H1 (cell line): Measurements from ENCODE around the gene SETX. TPM values are rescaled to one million over a fixed set of nuclear protein-coding genes. Genes with fewer than 3 reads are reported as not detected.

Experiments used
- CTCF ChIA-PET: fragments of 300-600 bp; sonication (Branson Sonifier 250); formaldehyde crosslinking; loops from one replicate; lab custom pipeline; 2021; ENCODE audit not compliant: partially characterized antibody; lab: Charles Lee
- POLR2A ChIA-PET: fragments of 300-600 bp; sonication (Branson Sonifier 250); formaldehyde crosslinking; loops from one replicate; lab custom pipeline; 2021; ENCODE audit warnings: inconsistent platforms; ENCODE audit not compliant: partially characterized antibody; lab: Charles Lee
- DNase-seq, 2 experiments: peaks; one replicate each; pipeline versions ENCODE4 v3.0.0 to v3.0.0-alpha.2; 2010 to 2022; ENCODE audit warnings: low spot score in 2 of 2, low read depth in 1 of 2, mixed read lengths in 1 of 2
- FAIRE-seq: peaks from 2 replicates; lab custom pipeline; 2011; peaks lifted over from hg19 to GRCh38; lab: Jason Lieb, UNC
- H2AFZ ChIP-seq: 2 replicates; pipeline ENCODE4 v1.8.1; 2012; ENCODE audit warnings: low read length, inconsistent platforms
- H2AK5ac ChIP-seq: 2 replicates; pipeline ENCODE4 v1.6.1; 2013; ENCODE audit warnings: low read depth, low read length
- H2BK120ac ChIP-seq: replicated peaks from 2 replicates; pipeline ENCODE3; 2013; ENCODE audit warnings: low read depth, low read length, inconsistent platforms
- H2BK12ac ChIP-seq: 2 replicates; pipeline ENCODE4 v1.6.1; 2013; ENCODE audit warnings: low read depth, low read length
- H2BK15ac ChIP-seq: 2 replicates; pipeline ENCODE4 v1.6.1; 2013; ENCODE audit warnings: low read length
- H2BK20ac ChIP-seq: 2 replicates; pipeline ENCODE4 v1.6.1; 2013; ENCODE audit warnings: low read length
- H2BK5ac ChIP-seq: 2 replicates; pipeline ENCODE4 v1.6.1; 2013; ENCODE audit warnings: low read depth, low read length
- H3K14ac ChIP-seq: 2 replicates; pipeline ENCODE4 v1.6.1; 2013; ENCODE audit warnings: inconsistent platforms; ENCODE audit not compliant: insufficient read length
- H3K18ac ChIP-seq: 2 replicates; pipeline ENCODE4 v1.6.1; 2013; ENCODE audit warnings: low read length; ENCODE audit errors: extremely low read depth
- H3K23ac ChIP-seq: 2 replicates; pipeline ENCODE4 v1.6.1; 2013; ENCODE audit warnings: inconsistent platforms; ENCODE audit not compliant: insufficient read length
- H3K23me2 ChIP-seq: 2 replicates; pipeline ENCODE4 v1.6.1; 2013; ENCODE audit warnings: low read depth, low read length
- H3K27ac ChIP-seq: 2 replicates; pipeline ENCODE4 v1.6.1; 2011; ENCODE audit warnings: low read depth, low read length, inconsistent platforms
- H3K27me3 ChIP-seq, 4 experiments: replicated peaks in 1 of 4; 1 replicate in 1 of 4; 2 replicates in 3 of 4; pipeline versions ENCODE4 v1.6.1 to v1.8.1; 2011 to 2013; ENCODE audit warnings: low read length in 3 of 4, mild to moderate bottlenecking in 3 of 4, inconsistent platforms in 2 of 4, mixed read lengths in 2 of 4, moderate library complexity in 1 of 4; ENCODE audit not compliant: control insufficient read depth in 3 of 4, insufficient read depth in 3 of 4; ENCODE audit errors: extremely low read depth in 1 of 4
- H3K36me3 ChIP-seq, 4 experiments: 2 replicates each; pipeline versions ENCODE4 v1.6.1 to v1.8.1; 2011 to 2013; ENCODE audit warnings: mild to moderate bottlenecking in 4 of 4, low read length in 3 of 4, moderate library complexity in 2 of 4, control low read depth in 1 of 4, inconsistent platforms in 1 of 4; ENCODE audit not compliant: insufficient read depth in 4 of 4, control insufficient read depth in 2 of 4
- H3K4ac ChIP-seq: replicated peaks from 2 replicates; pipeline ENCODE3; 2013; ENCODE audit warnings: low read length, low read depth, mixed read lengths, inconsistent platforms; ENCODE audit not compliant: insufficient read length
- H3K4me1 ChIP-seq, 4 experiments: replicated peaks in 1 of 4; 1 replicate in 1 of 4; 2 replicates in 3 of 4; pipeline versions ENCODE4 v1.6.1 to v1.8.1; 2011 to 2013; ENCODE audit warnings: low read length in 3 of 4, inconsistent platforms in 2 of 4, mixed read lengths in 1 of 4; ENCODE audit not compliant: insufficient read depth in 4 of 4, control insufficient read depth in 3 of 4
- H3K4me2 ChIP-seq, 2 experiments: 2 replicates each; pipeline versions ENCODE4 v1.6.1 to v1.8.1; 2011 to 2013; ENCODE audit warnings: low read depth in 2 of 2, low read length in 2 of 2, control low read depth in 1 of 2, inconsistent platforms in 1 of 2, mild to moderate bottlenecking in 1 of 2; ENCODE audit not compliant: insufficient read depth in 1 of 2
- H3K4me3 ChIP-seq, 4 experiments: fragments of 200-600, 300-600 bp in 1 of 4; sonication (generic), shearing (Covaris generic), sonication (Bioruptor Twin) in 1 of 4; 2 replicates each; pipeline versions ENCODE4 v1.5.1 to v1.8.1; 2011 to 2016; ENCODE audit warnings: low read length in 4 of 4, low read depth in 3 of 4, control low read depth in 2 of 4, inconsistent platforms in 2 of 4, mild to moderate bottlenecking in 2 of 4, mixed read lengths in 1 of 4, moderate library complexity in 1 of 4; ENCODE audit not compliant: insufficient read depth in 2 of 4; ENCODE audit errors: extremely low read depth in 1 of 4
- H3K56ac ChIP-seq: replicated peaks from 2 replicates; pipeline ENCODE3; 2013; ENCODE audit warnings: low read depth, mild to moderate bottlenecking, mixed read lengths, low read length, inconsistent platforms; ENCODE audit not compliant: insufficient read length
- H3K79me1 ChIP-seq: 2 replicates; pipeline ENCODE4 v1.6.1; 2013; ENCODE audit warnings: low read depth, low read length, control low read depth
- H3K79me2 ChIP-seq, 2 experiments: 2 replicates each; pipeline versions ENCODE4 v1.6.1 to v1.8.1; 2012 to 2013; ENCODE audit warnings: low read length in 2 of 2, mild to moderate bottlenecking in 2 of 2, inconsistent platforms in 1 of 2; ENCODE audit not compliant: insufficient read depth in 2 of 2, control insufficient read depth in 1 of 2
- H3K9ac ChIP-seq, 4 experiments: replicated peaks in 1 of 4; 1 replicate in 1 of 4; 2 replicates in 3 of 4; pipeline versions ENCODE4 v1.6.1 to v1.8.1; 2011 to 2013; ENCODE audit warnings: low read depth in 3 of 4, low read length in 3 of 4, control low read depth in 2 of 4, mild to moderate bottlenecking in 2 of 4, moderate library complexity in 2 of 4, inconsistent platforms in 1 of 4; ENCODE audit errors: extremely low read depth in 1 of 4
- H3K9me3 ChIP-seq, 2 experiments: 2 replicates each; pipeline versions ENCODE4 v1.6.1 to v1.8.1; 2012 to 2013; ENCODE audit warnings: mild to moderate bottlenecking in 2 of 2, moderate library complexity in 2 of 2, control low read depth in 1 of 2, inconsistent platforms in 1 of 2, low read depth in 1 of 2, low read length in 1 of 2, mixed read lengths in 1 of 2; ENCODE audit not compliant: insufficient read depth in 2 of 2
- H4K20me1 ChIP-seq, 2 experiments: replicated peaks in 1 of 2; 2 replicates each; pipeline versions ENCODE3 to v1.8.1; 2011 to 2013; ENCODE audit warnings: inconsistent platforms in 2 of 2, low read length in 2 of 2, mild to moderate bottlenecking in 1 of 2; ENCODE audit not compliant: insufficient read depth in 2 of 2, control insufficient read depth in 1 of 2
- H4K5ac ChIP-seq: 2 replicates; pipeline ENCODE4 v1.6.1; 2013; ENCODE audit warnings: low read length, low read depth, mixed read lengths, inconsistent platforms; ENCODE audit not compliant: insufficient read length
- H4K8ac ChIP-seq: 2 replicates; pipeline ENCODE4 v1.8.0; 2013; ENCODE audit warnings: mild to moderate bottlenecking, moderate library complexity, low read length, inconsistent platforms; ENCODE audit not compliant: insufficient read depth; ENCODE audit errors: extremely low read depth
- H4K91ac ChIP-seq: replicated peaks from 2 replicates; pipeline ENCODE3; 2013; ENCODE audit warnings: low read length, mixed read lengths, inconsistent platforms; ENCODE audit not compliant: insufficient read length
- BRCA1 ChIP-seq: IDR thresholded peaks from 2 replicates; pipeline ENCODE4 v1.6.1; 2012; ENCODE audit warnings: low read depth, low read length, improper control_type of control experiment
- GTF2F1 ChIP-seq: IDR thresholded peaks from 2 replicates; pipeline ENCODE4 v1.6.1; 2012; ENCODE audit warnings: low read depth, low read length, improper control_type of control experiment, borderline replicate concordance
- PHF8 ChIP-seq: fragments of 200-600 bp; sonication (generic); conservative IDR thresholded peaks from 2 replicates; pipeline ENCODE4 v1.7.1; 2012; ENCODE audit warnings: low read depth, mild to moderate bottlenecking, inconsistent platforms, low read length, moderate library complexity
- RFX5 ChIP-seq: IDR thresholded peaks from 2 replicates; pipeline ENCODE4 v1.6.1; 2011; ENCODE audit warnings: low read depth, low read length, improper control_type of control experiment, borderline replicate concordance
- SAP30 ChIP-seq: fragments of 300-600 bp; sonication (generic); IDR thresholded peaks from 2 replicates; pipeline ENCODE4 v1.7.1; 2012; ENCODE audit warnings: low read length, moderate library complexity, mild to moderate bottlenecking, inconsistent platforms; ENCODE audit not compliant: insufficient read depth, insufficient replicate concordance
- SIN3A ChIP-seq, 2 experiments: IDR thresholded peaks in 1 of 2; conservative IDR thresholded peaks in 1 of 2; 2 replicates each; pipeline ENCODE4 v1.6.1; 2011 to 2012; ENCODE audit warnings: low read length in 2 of 2, improper control_type of control experiment in 1 of 2, low read depth in 1 of 2, mild to moderate bottlenecking in 1 of 2
- SIRT6 ChIP-seq: IDR thresholded peaks from one replicate; pipeline ENCODE4 v1.7.1; 2012; ENCODE audit warnings: low read length, inconsistent platforms
- WGBS, 2 experiments: shearing (Covaris generic) in 1 of 2; methylation state at CpG; one replicate each; pipeline versions ENCODE4 v1.1.6 to v1.1.7; 2013 to 2015; ENCODE audit warnings: low lambda C conversion rate in 2 of 2, mixed read lengths in 2 of 2, inconsistent platforms in 1 of 2, low coverage in 1 of 2, missing lambda C conversion rate in 1 of 2; ENCODE audit not compliant: insufficient replicate concordance in 2 of 2, insufficient coverage in 1 of 2, insufficient read length in 1 of 2; ENCODE audit errors: extremely low coverage in 1 of 2, missing lambda C conversion rate in 1 of 2; 5-methylcytosine and 5-hydroxymethylcytosine counted together
- polyA plus RNA-seq, 7 experiments: library from polyadenylated mRNA; depleted of rRNA in 3 of 7; stranded (reverse) in 5 of 7; unstranded in 2 of 7; fragments of >200 nt in 5 of 7; fragments of 200-250 nt in 2 of 7; gene quantifications; 1 replicate in 5 of 7; 2 replicates in 1 of 7; 4 replicates in 1 of 7; pipeline versions ENCODE4 v1.2.1 to v1.2.3, GENCODE V29; 2011 to 2013; ENCODE audit warnings: missing spikeins in 2 of 7, mixed read lengths in 2 of 7
- total RNA-seq: library from RNA; stranded (reverse); fragmentation: NEBNext Ultra II Directional; extraction: Animal tissue kit (Norgen Biotek cat#: 25700); gene quantifications from 2 replicates; pipeline ENCODE4 v1.2.1, GENCODE V29; 2021

The SETX gene
- total and polyA plus RNA-seq, 2 of the 8 experiments (the other 6 are each of a cell fraction or from before 2014, with no cell fraction given) = 15.1 to 37.9 TPM

DNA sequence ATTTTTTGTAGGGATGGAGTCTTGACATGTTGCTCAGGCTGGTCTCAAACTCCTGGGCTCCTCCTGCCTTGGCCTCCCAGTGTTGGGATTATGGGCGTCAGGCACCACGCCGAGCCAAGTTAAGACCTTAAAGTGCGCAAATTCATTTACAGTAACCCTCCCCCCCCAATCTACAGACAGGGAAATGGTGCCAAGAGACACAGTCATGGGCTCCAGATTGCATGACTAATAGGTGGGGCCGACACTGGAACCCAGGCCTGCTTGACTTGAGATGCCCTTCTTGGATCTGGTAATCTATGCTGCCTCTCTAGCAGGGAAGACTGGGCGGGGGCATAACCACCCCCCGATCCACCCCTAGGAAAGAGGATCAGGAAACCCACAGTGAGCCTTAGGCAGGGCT lies 32.3 kb upstream of the SETX start:
- Histone ChIP-seq H3K27ac (no peak overlapping the region), H3K23ac (no peak overlapping the region), H3K79me1 (no peaks in the 10 kb centered on the region), H2BK20ac (no peak overlapping the region), H3K4me3 (no peak overlapping the region), H3K56ac (no peak overlapping the region), H3K4ac (no peak overlapping the region), H3K4me1 (no peaks in the 10 kb centered on the region), H3K36me3 (peaks cover 36 to 81% (median 65%) of the 10 kb centered on the region in 4 experiments; a peak in 7 of 8 replicates), H3K27me3 (no peaks in the 10 kb centered on the region), H4K91ac (no peak overlapping the region), H2BK5ac (no peak overlapping the region), H3K9me3 (no peaks in the 10 kb centered on the region), H3K79me2 (no peaks in the 10 kb centered on the region), H3K14ac (no peak overlapping the region), H4K5ac (no peak overlapping the region), H4K20me1 (no peaks in the 10 kb centered on the region), H3K18ac (no peak overlapping the region), H2AK5ac (no peak overlapping the region), H2BK15ac (no peak overlapping the region), H2AFZ (no peak overlapping the region), H3K23me2 (no peaks in the 10 kb centered on the region), H3K4me2 (no peak overlapping the region), H3K9ac (no peak overlapping the region), H2BK12ac (no peak overlapping the region), H4K8ac (no peak overlapping the region), H2BK120ac (no peak overlapping the region)
- ChIA-PET POLR2A (interaction anchor here (1.4 kb wide), 1 partner anchor 9 kb away, joined by 5 read pairs; no protein-coding TSS in a partner anchor), CTCF (no interaction called here)
- FAIRE-seq (no peak), DNase-seq (no peak)
- WGBS, 2 experiments = 93% methylated on average over 7 of the region's 7 CpGs; no CpG with 5 or more reads in 1 of the 2 experiments
- TF ChIP-seq GTF2F1 = no peak
- no peak for TF ChIP-seq SIN3A (conservative IDR thresholded peaks at IDR 0.05 in 1 of 2, IDR thresholded peaks at IDR 0.05 in 1 of 2; ENCODE audit: low read depth in 1 of 2, low read length in 2 of 2)
- no peak for TF ChIP-seq SAP30
- TF ChIP-seq SIRT6 = no peak
- TF ChIP-seq PHF8 = no peak
- TF ChIP-seq RFX5 = no peak
- no peak for TF ChIP-seq BRCA1
